H9 (cell line): Measurements from ENCODE around the gene ANKRD22. TPM values are rescaled to one million over a fixed set of nuclear protein-coding genes. Genes with fewer than 3 reads are reported as not detected.

Experiments
- DNase-seq: peaks from one replicate; pipeline ENCODE4 v3.0.0-alpha.2; 2017
- H2AFZ ChIP-seq: one replicate; pipeline ENCODE4 v1.6.1; 2013; ENCODE audit warnings: mild to moderate bottlenecking, low read length, control low read depth, moderate library complexity
- H2AK5ac ChIP-seq: 2 replicates; pipeline ENCODE4 v1.6.1; 2013; ENCODE audit warnings: low read length, control low read depth, mixed read lengths; ENCODE audit not compliant: insufficient read length
- H2BK120ac ChIP-seq: one replicate; pipeline ENCODE4 v1.6.1; 2013; ENCODE audit warnings: low read depth, mild to moderate bottlenecking, low read length, control low read depth, inconsistent platforms; ENCODE audit not compliant: poor library complexity, severe bottlenecking
- H2BK12ac ChIP-seq: 2 replicates; pipeline ENCODE4 v1.6.1; 2013; ENCODE audit warnings: low read length, control low read depth, mixed read lengths, low read depth; ENCODE audit not compliant: insufficient read length
- H2BK15ac ChIP-seq: 2 replicates; pipeline ENCODE4 v1.6.1; 2013; ENCODE audit warnings: low read depth, low read length, control low read depth
- H2BK20ac ChIP-seq: one replicate; pipeline ENCODE4 v1.6.1; 2013; ENCODE audit warnings: low read depth, mild to moderate bottlenecking, low read length, control low read depth, inconsistent platforms; ENCODE audit not compliant: poor library complexity, severe bottlenecking
- H2BK5ac ChIP-seq: 2 replicates; pipeline ENCODE4 v1.6.1; 2013; ENCODE audit warnings: low read length, control low read depth, mixed read lengths; ENCODE audit not compliant: insufficient read length
- H3K14ac ChIP-seq: 2 replicates; pipeline ENCODE4 v1.6.1; 2013; ENCODE audit warnings: low read length, control low read depth; ENCODE audit not compliant: insufficient read depth
- H3K18ac ChIP-seq: 2 replicates; pipeline ENCODE4 v1.6.1; 2013; ENCODE audit warnings: low read depth, mild to moderate bottlenecking, mixed read lengths, low read length, control low read depth; ENCODE audit not compliant: insufficient read length
- H3K23ac ChIP-seq: 2 replicates; pipeline ENCODE4 v1.6.1; 2013; ENCODE audit warnings: low read length, control low read depth, mixed read lengths, low read depth; ENCODE audit not compliant: insufficient read length
- H3K23me2 ChIP-seq: 2 replicates; pipeline ENCODE4 v1.6.1; 2013; ENCODE audit warnings: low read depth, mild to moderate bottlenecking, mixed read lengths, low read length, control low read depth; ENCODE audit not compliant: insufficient read length, poor library complexity, severe bottlenecking
- H3K27ac ChIP-seq: 2 replicates; pipeline ENCODE4 v1.5.1; 2013; ENCODE audit warnings: low read length, control low read depth, mixed read lengths, low read depth; ENCODE audit not compliant: insufficient read length
- H3K27me3 ChIP-seq: 2 replicates; pipeline ENCODE4 v1.6.1; 2013; ENCODE audit warnings: low read length, control low read depth, inconsistent platforms; ENCODE audit not compliant: insufficient read depth
- H3K4ac ChIP-seq: 2 replicates; pipeline ENCODE4 v1.6.1; 2013; ENCODE audit warnings: low read depth, mild to moderate bottlenecking, control low read depth, inconsistent platforms, low read length, moderate library complexity
- H3K4me1 ChIP-seq: 2 replicates; pipeline ENCODE4 v1.6.1; 2013; ENCODE audit warnings: low read length, control low read depth, inconsistent platforms; ENCODE audit not compliant: insufficient read depth
- H3K4me2 ChIP-seq: 2 replicates; pipeline ENCODE4 v1.6.1; 2013; ENCODE audit warnings: low read length, control low read depth, mixed read lengths; ENCODE audit not compliant: insufficient read length, insufficient read depth
- H3K56ac ChIP-seq: 2 replicates; pipeline ENCODE4 v1.6.1; 2013; ENCODE audit warnings: low read depth, mild to moderate bottlenecking, mixed read lengths, low read length, control low read depth; ENCODE audit not compliant: insufficient read length
- H3K79me1 ChIP-seq: 2 replicates; pipeline ENCODE4 v1.6.1; 2013; ENCODE audit warnings: low read depth, mild to moderate bottlenecking, moderate library complexity, low read length, control low read depth, inconsistent platforms; ENCODE audit not compliant: insufficient read depth, poor library complexity, severe bottlenecking
- H3K79me2 ChIP-seq: 2 replicates; pipeline ENCODE4 v1.6.1; 2013; ENCODE audit warnings: low read length, control low read depth, inconsistent platforms; ENCODE audit not compliant: insufficient read depth
- H3K9ac ChIP-seq: 2 replicates; pipeline ENCODE4 v1.6.1; 2013; ENCODE audit warnings: low read length, control low read depth, mixed read lengths; ENCODE audit not compliant: insufficient read length; ENCODE audit errors: extremely low read depth
- H3K9me3 ChIP-seq: one replicate; pipeline ENCODE4 v1.6.1; 2013; ENCODE audit warnings: low read depth, low read length, inconsistent platforms; ENCODE audit not compliant: control insufficient read depth
- H3T11ph ChIP-seq: one replicate; pipeline ENCODE4 v1.6.1; 2013; ENCODE audit warnings: mild to moderate bottlenecking, low read length, control low read depth, inconsistent platforms
- H4K20me1 ChIP-seq: one replicate; pipeline ENCODE4 v1.6.1; 2013; ENCODE audit not compliant: control insufficient read depth, insufficient read length, insufficient read depth
- H4K5ac ChIP-seq: 2 replicates; pipeline ENCODE4 v1.6.1; 2013; ENCODE audit warnings: low read depth, mild to moderate bottlenecking, mixed read lengths, low read length, control low read depth; ENCODE audit not compliant: insufficient read length
- H4K8ac ChIP-seq: replicated peaks from 2 replicates; pipeline ENCODE4 v1.6.1; 2013; ENCODE audit warnings: low read length, control low read depth, mixed read lengths, low read depth; ENCODE audit not compliant: insufficient read length
- H4K91ac ChIP-seq: 2 replicates; pipeline ENCODE4 v1.6.1; 2013; ENCODE audit warnings: low read depth, mild to moderate bottlenecking, moderate library complexity, mixed read lengths, low read length, control low read depth; ENCODE audit not compliant: insufficient read length
- H3K27ac Mint-ChIP-seq, 3 experiments: 2 replicates in 2 of 3; 3 replicates in 1 of 3; pipeline ENCODE4 v1.8.0; 2020 to 2021; ENCODE audit warnings: mixed read lengths in 3 of 3, mild to moderate bottlenecking in 1 of 3, moderate library complexity in 1 of 3
- H3K27me3 Mint-ChIP-seq: 2 replicates; pipeline ENCODE4 v1.8.0; 2021; ENCODE audit warnings: low read depth, mild to moderate bottlenecking, moderate library complexity, mixed read lengths
- H3K36me3 Mint-ChIP-seq, 3 experiments: 2 replicates in 2 of 3; 3 replicates in 1 of 3; pipeline ENCODE4 v1.8.0; 2020 to 2021; ENCODE audit warnings: low read depth in 3 of 3, mixed read lengths in 3 of 3; ENCODE audit not compliant: insufficient read depth in 1 of 3
- H3K4me1 Mint-ChIP-seq, 2 experiments: 2 replicates each; pipeline ENCODE4 v1.8.0; 2020; ENCODE audit warnings: mixed read lengths in 2 of 2
- H3K4me3 Mint-ChIP-seq, 2 experiments: 2 replicates in 1 of 2; 3 replicates in 1 of 2; pipeline ENCODE4 v1.8.0; 2020 to 2021; ENCODE audit warnings: mild to moderate bottlenecking in 2 of 2, mixed read lengths in 2 of 2, moderate library complexity in 1 of 2
- H3K9me3 Mint-ChIP-seq, 2 experiments: 2 replicates in 1 of 2; 3 replicates in 1 of 2; pipeline ENCODE4 v1.8.0; 2020; ENCODE audit warnings: mild to moderate bottlenecking in 2 of 2, mixed read lengths in 2 of 2, moderate library complexity in 1 of 2
- CTCF ChIP-seq: fragments of 200-600 bp; sonication (generic); conservative IDR thresholded peaks from 3 replicates; pipeline ENCODE4 v1.8.0; 2021; ENCODE audit warnings: antibody characterized with exemption, mild to moderate bottlenecking
- total RNA-seq: library from RNA; stranded (reverse); gene quantifications from 2 replicates; pipeline ENCODE4 v1.2.1, GENCODE V29; 2021

ANKRD22 gene
- total RNA-seq, 1 experiment from 2014 or later, result not detected

GRCh38 chr10:88857831-88858230 is 6.2 kb upstream of the ANKRD22 start:
- no peaks in the 10 kb centered on the region; a peak in 1 of 5 replicates for H3K9me3 Mint-ChIP-seq
- Histone ChIP-seq H2BK20ac (no peak overlapping the region), H3K4me2 (no peak overlapping the region), H3K9me3 (no peaks in the 10 kb centered on the region), H3K18ac (no peak overlapping the region), H3K79me1 (no peaks in the 10 kb centered on the region), H2AFZ (no peak overlapping the region), H3K4ac (no peak overlapping the region), H3K9ac (no peak overlapping the region), H2BK120ac (no peak overlapping the region), H2BK12ac (no peak overlapping the region), H3K27me3 (no peaks in the 10 kb centered on the region), H3T11ph (no peak overlapping the region), H3K23me2 (no peaks in the 10 kb centered on the region), H2BK5ac (no peak overlapping the region), H2AK5ac (no peak overlapping the region), H4K5ac (no peak overlapping the region), H4K91ac (no peak overlapping the region), H2BK15ac (no peak overlapping the region), H3K14ac (no peak overlapping the region), H4K8ac (no peak overlapping the region), H3K56ac (no peak overlapping the region), H3K79me2 (no peaks in the 10 kb centered on the region), H3K23ac (no peak overlapping the region), H3K27ac (no peak overlapping the region), H3K4me1 (no peaks in the 10 kb centered on the region; the same call in 1 of the 2 replicates), H4K20me1 (no peaks in the 10 kb centered on the region)
- TF ChIP-seq CTCF, result no peak
- peaks cover 2% of the 10 kb centered on the region; the same call in 1 of the 2 replicates for H3K27me3 Mint-ChIP-seq
- H3K4me3 Mint-ChIP-seq, result no peak overlapping the region
- no peak overlapping the region for H3K27ac Mint-ChIP-seq
- no peak for DNase-seq
- H3K36me3 Mint-ChIP-seq, result no peaks in the 10 kb centered on the region
- peaks cover 7 to 8% of the 10 kb centered on the region in 2 experiments for H3K4me1 Mint-ChIP-seq
